Measurements from ENCODE around the gene SLC2A6.

GRCh38 chr9:133421615-133422542, 57.0 kb downstream of the SLC2A6 start, which contains the start of gene ADAMTS13:
- no peak for TF ChIP-seq CTCF (IDR thresholded peaks at IDR 0.05)
- no peak for TF ChIP-seq POLR2A (IDR thresholded peaks at IDR 0.05)
- TF ChIP-seq POLR2AphosphoS5 (IDR thresholded peaks at IDR 0.05), result no peak
